ENCODE data around the gene IGFL3.
"Not testable (repeated sequence)": the region's sequence is repeated elsewhere in the genome, so short reads cannot be mapped to it uniquely, and the experiment has no call there.

The IGFL3 gene

GRCh38 chr19:46124638-46125115, at the start of gene IGFL3:
Gene IGFL3, minus strand, starts transcription at chr19:46124688. Its CDS starts 39 bp downstream, at chr19:46124649.
- DNase-seq, result no peak

- DNase-seq, result no peak
Observed at GRCh38 chr19:46173886-46174480, 49.5 kb upstream of the IGFL3 start.

- DNase-seq, result no peak
Observed at GRCh38 chr19:46162731-46163130, 38.2 kb upstream of the IGFL3 start.

- not testable (repeated sequence) for DNase-seq
Observed at GRCh38 chr19:46161642-46162257, 37.3 kb upstream of the IGFL3 start.

- DNase-seq, result no peak
Observed at GRCh38 chr19:46160233-46160775, 35.8 kb upstream of the IGFL3 start.

GRCh38 chr19:46159418-46160232, 35.1 kb upstream of the IGFL3 start:
- no peak for DNase-seq

- DNase-seq, result no peak
Observed at GRCh38 chr19:46155237-46155636, 30.7 kb upstream of the IGFL3 start.

GRCh38 chr19:46150606-46151005, 26.1 kb upstream of the IGFL3 start:
- no peak for DNase-seq

GRCh38 chr19:46147791-46148288, 23.4 kb upstream of the IGFL3 start, which contains the start of gene IGFL2:
Gene IGFL2, plus strand, starts transcription at chr19:46148238. Its CDS starts 41 bp downstream, at chr19:46148279.
- DNase-seq, result no peak

- DNase-seq, result no peak
Observed at GRCh38 chr19:46147166-46147740, 22.8 kb upstream of the IGFL3 start.

GRCh38 chr19:46144756-46145155, 20.3 kb upstream of the IGFL3 start:
- DNase-seq, result no peak

GRCh38 chr19:46142294-46142693, 17.8 kb upstream of the IGFL3 start:
- DNase-seq, result no peak

- DNase-seq, result no peak
Observed at GRCh38 chr19:46141421-46141820, 16.9 kb upstream of the IGFL3 start.

GRCh38 chr19:46137915-46138473, 13.5 kb upstream of the IGFL3 start:
- DNase-seq, result no peak

- no peak for DNase-seq
Observed at GRCh38 chr19:46134527-46134926, 10.0 kb upstream of the IGFL3 start.

GRCh38 chr19:46133777-46134241, 9.3 kb upstream of the IGFL3 start:
- DNase-seq, result no peak

- DNase-seq, result peak; percentile 15
Observed at GRCh38 chr19:46133101-46133627, 8.7 kb upstream of the IGFL3 start.

GRCh38 chr19:46132508-46133100, 8.1 kb upstream of the IGFL3 start:
- DNase-seq, result no peak

GRCh38 chr19:46131485-46132143, 7.1 kb upstream of the IGFL3 start:
- DNase-seq, result no peak

- no peak for DNase-seq
Observed at GRCh38 chr19:46126086-46126580, 1.6 kb upstream of the IGFL3 start.

- no peak for DNase-seq
Observed at GRCh38 chr19:46125447-46125846, 959 bp upstream of the IGFL3 start.

All from NCI-H2107 (cell line).